Measurements from ENCODE around the gene NIPAL1.
"Not testable (repeated sequence)": the region's sequence is repeated elsewhere in the genome, so short reads cannot be mapped to it uniquely, and the experiment has no call there.

NIPAL1 gene

DNA sequence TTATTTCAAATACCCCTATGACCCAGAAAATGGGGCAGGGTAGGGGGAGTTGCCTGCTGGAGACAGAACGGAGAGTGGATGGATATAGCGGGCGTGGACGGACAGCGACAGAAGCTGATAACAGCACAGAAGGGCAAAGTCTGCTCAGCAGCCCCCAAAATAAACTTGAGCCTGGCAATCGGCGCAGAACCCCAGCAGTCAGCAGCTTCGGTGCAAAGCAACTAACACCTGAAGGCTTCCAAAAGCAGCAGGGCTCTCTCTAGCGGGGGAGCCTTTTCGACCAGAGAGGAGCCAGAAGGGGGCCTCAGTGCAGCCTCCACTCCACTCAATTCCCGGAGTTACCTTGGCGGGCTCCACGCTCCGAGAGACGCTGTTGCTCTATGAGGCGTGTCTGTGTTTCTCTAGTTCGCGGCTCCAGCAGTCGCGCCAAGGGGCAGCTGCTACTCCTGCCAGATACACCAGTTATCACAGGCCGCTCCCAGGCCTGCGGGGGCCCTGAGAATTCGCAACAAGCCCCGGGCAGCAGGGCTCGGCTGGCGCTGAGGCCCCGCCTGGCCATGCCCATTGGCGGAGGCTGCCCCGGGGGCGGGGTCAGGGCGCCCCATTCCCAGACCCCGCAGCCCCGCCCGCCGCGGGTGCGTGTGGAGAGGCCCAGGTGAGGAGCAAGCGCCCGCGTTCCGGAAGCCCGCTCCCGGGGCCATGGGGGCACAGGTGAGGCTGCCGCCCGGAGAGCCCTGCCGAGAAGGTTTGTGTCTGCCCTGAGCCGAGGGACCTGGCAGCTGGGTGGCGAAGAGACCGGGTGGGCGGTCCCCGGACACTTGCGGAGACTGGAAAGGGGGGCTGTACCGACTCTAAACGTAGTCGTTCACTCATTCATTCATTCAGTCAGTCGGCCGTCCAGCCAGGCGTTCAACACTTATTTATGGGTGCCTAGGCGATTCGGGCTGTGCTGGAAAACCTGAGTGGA is at the start of gene NIPAL1, which contains the start of gene CNGA1:
NIPAL1 (plus strand) TSS at position 632 of the 967 bp plus-strand sequence; CDS start at position 700, 68 bp downstream.
CNGA1 (minus strand) TSS at position 541 of the 967 bp plus-strand sequence. CDS start 63,992 bp downstream, outside the sequence.
- peak; percentile 24 to 46 for DNase-seq (ENCODE audit: low read depth in 2 of 2, low spot score in 1 of 2)

DNA sequence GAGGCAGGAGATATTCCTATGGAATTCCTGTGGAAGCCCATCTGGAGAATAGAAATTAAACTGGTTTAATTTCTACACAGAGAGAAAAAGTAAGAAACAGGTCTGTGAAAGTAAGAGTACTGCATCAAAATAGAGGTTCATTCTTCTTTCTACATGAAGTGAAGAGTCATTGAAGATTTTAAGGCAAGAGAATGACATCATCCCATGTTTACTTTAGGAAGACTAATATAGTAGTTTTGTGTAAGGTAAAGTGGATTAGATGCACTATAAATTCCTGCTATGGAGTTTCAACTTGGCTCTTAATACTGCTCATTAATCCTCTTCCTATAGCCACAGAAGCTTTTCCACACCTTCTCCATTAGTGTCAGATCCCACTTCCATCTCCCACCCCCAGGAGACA is 47.7 kb upstream of the NIPAL1 start:
- no peak for DNase-seq (ENCODE audit: low read depth in 2 of 2, low spot score in 1 of 2)

DNA sequence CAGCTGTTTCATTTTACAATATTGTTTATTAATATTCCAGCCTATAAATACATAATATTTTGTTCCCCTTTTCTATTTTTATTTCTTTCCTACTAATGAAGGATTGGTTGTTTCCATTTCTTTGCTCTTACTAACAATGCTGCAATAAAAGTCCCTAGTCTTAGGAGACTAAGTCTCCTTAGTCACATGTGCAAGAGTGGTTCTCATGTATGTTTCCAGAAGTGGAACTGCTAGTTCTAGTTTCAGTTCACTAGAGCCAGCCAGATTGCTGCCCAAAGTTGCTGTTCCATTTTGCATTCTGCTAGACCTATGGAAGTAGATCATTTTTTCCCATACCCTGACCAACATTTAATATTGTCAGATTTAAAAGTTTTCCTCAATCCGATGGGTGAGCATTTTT is 44.4 kb upstream of the NIPAL1 start:
- no peak for DNase-seq (ENCODE audit: low read depth in 2 of 2, low spot score in 1 of 2)

DNA sequence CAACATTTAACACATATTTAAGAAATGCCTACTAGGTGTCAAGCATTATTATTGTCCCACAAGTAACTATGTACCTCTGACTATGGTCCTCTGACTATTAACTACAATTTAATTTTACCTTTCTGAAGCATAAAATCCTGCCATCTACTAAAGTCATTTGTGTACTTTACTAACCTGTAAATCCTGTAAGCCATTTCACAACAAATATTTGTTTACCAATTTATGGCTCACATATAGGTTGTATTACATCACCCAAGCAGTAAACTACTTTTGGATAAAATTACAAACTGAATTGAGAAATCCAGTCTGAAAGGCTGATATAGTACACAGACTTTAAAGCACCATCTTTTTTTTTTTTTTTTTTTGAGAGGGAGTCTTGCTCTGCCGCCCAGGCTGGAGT is 43.9 kb upstream of the NIPAL1 start:
- no peak for DNase-seq (ENCODE audit: low read depth in 2 of 2, low spot score in 1 of 2)

DNA sequence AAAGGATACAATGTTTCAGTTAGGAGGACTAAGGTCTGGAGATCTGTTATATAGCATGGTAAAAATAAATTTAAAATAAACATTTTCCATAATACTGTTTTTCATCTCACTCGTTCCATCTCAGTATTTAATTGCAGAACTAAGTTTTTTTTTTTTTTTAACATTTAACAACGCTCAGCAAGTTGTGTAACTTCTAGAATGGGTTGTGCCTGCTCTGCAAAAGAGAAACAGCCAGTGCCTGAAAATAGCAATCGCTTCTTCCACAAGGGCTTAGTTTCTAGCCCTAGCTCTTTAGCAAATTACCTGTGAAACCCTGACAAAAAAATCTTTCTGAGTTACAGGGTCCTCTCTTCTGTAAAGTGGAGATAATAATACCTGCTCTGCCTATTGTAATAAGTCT is 42.0 kb upstream of the NIPAL1 start:
- DNase-seq (ENCODE audit: low read depth in 2 of 2, low spot score in 1 of 2), result no peak

DNA sequence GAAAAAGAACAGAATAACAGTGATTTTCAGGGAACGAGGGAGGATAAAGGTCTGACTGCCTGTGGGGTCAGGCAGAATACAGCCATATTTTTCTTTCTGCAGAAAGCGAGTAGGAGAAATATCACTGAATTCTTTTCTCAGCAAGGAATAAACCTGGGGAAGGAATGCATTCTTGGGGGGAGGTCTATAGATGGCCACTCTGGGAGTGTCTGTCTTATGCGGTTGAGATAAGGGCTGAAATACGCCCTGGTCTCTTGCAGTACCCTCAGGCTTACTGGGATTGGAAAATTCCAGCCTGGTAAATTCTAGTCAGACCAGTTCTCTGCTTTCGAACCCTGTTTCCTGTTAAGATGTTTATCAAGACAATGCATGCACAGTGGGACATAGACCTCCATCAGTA is 26.4 kb upstream of the NIPAL1 start:
- no peak for DNase-seq (ENCODE audit: low read depth in 2 of 2, low spot score in 1 of 2)

DNA sequence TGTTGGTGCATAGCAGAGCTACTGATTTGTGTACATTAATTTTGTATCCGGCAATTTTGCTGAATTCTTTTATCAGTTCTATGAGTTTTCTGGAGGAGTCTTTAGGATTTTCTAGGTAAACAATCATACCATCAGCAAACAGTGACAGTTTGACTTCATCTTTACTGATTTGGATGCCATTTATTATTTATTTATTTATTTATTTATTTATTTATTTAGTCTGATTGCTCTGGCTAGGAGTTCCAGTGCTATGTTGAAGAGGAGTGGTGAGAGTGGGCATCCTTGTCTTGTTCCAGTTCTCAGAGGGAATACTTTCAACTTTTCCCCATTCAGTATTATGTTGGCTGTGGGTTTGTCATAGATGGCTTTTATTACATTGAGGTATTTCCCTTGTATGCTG is 24.1 kb upstream of the NIPAL1 start:
- not testable (repeated sequence) for DNase-seq (ENCODE audit: low read depth in 2 of 2, low spot score in 1 of 2)

DNA sequence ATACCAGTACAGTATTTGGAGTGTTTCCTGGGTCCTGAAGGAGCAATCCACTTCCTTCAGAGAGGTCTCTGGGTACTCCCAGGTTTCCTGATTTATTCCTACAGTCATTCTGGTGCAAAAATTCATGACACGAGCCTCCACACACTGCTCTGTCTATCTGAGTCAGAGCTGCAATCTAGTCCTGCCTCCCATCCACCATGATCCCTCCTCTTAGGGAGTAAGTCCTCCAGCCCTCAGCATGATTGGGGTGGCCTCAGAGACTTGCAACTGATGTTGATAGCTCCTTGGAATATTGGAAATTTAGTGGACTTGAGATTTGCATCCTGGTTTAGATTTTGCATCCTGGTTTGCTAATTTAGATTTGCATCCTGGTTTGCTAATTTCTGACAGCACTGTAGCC is 20.6 kb upstream of the NIPAL1 start:
- no peak for DNase-seq (ENCODE audit: low read depth in 2 of 2, low spot score in 1 of 2)

DNA sequence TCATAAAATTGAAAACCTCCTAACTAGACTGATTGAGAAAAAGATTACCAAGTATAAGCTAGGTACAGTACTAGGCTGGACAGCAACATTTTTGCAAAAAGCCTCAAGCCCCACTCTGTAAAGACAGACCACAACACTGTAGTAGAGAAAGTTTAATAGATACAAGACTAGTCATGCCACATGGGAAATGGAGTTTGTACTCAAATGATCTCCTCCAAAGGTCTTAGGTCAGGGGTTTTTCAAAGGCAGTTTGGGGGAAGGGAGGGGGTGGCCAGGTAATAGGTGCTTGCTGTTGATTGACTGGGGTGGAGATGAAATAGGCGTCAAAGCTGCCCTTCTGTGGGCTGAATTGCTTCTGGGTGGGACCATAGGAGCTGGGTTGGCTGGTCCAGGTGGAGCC is 14.3 kb upstream of the NIPAL1 start:
- no peak for DNase-seq (ENCODE audit: low read depth in 2 of 2, low spot score in 1 of 2)

DNA sequence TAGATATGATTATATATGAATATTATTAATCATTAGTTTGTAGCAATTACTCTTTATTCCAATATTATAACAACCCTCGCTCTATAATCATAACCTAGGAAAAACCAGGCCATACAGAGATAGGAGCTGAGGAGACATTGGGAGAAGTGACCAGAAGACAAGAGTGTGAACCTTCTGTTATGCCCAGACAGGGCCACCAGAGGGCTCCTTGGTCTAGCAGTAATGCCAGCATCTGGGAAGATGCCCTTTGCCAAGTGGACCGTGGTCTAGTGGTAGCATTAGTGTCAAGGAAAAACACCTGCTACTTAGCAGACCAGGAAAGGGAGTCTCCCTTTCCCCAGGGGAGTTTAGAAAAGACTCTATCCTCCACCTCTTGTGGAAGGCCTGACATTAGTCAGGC is 13.0 kb upstream of the NIPAL1 start:
- DNase-seq (ENCODE audit: low read depth in 2 of 2, low spot score in 1 of 2), result not testable (repeated sequence)

DNA sequence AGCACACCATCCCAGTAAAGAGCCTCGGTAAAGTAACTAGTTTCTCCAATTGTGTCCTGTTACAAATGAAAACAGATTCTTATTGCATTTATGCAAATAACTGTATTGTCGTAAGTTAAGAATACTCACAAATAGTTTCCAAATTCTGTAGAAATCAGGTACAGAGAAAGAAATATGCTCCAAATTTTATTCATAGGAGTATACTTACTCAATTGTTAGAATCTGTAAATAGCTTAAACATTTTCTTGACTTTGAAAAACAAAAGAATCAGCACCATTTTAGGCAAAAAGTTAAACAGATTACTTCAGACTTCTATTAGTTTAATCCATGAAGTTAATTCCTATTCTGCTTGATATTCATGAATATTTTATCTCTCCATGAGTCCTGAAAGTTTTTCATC is 10.8 kb upstream of the NIPAL1 start:
- no peak for DNase-seq (ENCODE audit: low read depth in 2 of 2, low spot score in 1 of 2)

DNA sequence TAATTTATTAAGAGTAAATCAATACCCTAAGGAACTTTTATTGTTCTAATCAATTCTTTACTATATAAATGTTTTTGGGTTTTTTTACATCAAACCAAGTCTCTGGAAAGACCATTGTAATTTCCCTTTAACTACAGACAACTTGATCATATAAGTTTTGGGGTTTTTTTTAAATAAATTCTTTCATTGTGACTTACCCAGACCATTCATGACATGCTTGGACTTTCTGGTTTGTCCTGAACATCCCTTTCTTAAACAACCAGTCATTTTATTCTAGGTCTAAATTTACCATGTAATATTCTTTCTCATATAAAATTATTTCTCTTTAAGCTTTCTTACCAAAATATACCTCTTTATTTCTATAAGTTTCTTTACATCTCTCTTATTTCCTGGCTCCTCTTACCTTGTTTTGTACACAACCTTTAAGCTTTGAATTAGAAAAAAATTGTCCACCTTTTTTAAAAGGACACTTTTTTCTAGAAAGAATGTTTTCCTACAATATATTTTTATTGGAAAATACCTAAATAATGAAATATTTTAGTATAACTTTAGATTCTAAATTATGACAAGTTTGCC is 8.5 kb upstream of the NIPAL1 start:
- DNase-seq (ENCODE audit: low read depth in 2 of 2, low spot score in 1 of 2), result no peak

DNA sequence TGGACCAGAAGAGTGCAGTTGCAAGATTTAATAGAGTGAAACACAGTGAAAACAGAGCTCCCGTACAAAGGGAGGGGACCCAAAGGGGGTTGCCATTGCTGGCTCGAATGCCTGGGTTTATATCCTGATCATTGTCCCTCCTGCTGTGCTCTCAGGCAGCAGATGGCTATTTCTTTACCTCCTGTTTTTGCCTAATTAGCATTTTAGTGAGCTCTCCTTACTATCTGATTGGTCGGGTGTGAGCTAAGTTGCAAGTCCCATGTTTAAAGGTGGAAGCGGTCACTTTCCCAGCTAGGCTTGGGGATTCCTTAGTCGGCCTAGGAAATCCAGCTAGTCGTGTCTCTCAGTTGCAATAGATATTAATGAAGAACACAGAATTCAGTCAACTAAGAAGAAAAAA is 5.7 kb upstream of the NIPAL1 start:
- DNase-seq (ENCODE audit: low read depth in 2 of 2, low spot score in 1 of 2), result not testable (repeated sequence)

DNA sequence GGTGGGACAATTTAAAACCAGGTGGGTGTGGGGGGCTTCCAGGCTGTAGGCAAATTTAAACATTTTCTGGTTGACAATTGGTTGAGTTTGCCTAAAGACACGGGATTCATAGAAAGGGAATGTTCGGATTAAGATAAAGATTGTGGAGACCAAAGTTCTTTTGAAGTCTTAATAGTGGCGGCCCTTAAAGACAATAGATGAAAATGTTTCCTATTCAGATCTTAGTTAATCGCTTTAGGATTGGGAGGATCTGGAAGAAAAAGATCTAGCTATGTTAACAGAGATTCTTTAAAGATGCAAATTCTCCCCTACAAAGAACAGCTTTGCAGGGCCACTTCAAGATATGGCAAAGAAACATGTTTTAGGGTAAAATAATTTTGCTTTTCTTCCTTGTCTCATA is 4.8 kb upstream of the NIPAL1 start:
- DNase-seq (ENCODE audit: low read depth in 2 of 2, low spot score in 1 of 2), result no peak

DNA sequence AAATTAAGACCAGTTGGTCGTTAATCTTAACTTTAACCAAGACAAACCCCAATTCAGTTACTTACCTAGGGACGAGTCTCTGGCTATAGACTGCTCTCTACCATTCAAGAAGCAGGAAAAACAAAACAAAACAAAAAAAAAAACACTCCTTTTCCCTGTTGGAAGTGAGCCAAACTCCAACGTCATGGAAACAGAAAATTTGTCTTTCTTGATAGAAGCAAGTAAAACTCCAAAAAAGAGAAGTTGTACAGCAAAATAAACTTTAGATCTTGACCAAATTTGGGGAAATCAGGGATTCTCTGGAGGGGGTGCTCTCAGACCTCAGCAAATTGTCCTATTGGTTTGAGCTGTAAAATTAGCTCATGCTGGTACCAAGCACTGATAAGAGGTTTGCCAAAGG is 3.7 kb upstream of the NIPAL1 start:
- DNase-seq (ENCODE audit: low read depth in 2 of 2, low spot score in 1 of 2), result no peak

DNA sequence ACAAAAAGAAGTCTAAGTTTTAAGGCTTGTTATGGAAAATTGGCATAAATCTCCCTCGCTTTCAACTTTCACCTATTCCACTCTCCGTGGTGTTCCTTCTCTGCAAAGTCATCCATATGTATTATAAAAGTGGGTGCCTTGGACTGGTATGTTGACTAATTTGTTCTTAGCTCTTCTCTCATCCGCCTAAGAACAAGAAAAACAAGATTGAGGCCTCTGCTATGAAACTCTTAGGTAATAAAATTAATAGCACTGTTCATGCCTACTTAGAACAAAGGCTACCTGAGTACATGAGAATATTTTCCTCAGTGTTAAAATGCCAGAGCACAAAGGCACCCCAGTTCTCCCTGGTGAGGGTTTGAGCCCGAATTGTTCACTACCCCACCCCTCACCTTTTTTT is 1.4 kb upstream of the NIPAL1 start:
- DNase-seq (ENCODE audit: low read depth in 2 of 2, low spot score in 1 of 2), result no peak

DNA sequence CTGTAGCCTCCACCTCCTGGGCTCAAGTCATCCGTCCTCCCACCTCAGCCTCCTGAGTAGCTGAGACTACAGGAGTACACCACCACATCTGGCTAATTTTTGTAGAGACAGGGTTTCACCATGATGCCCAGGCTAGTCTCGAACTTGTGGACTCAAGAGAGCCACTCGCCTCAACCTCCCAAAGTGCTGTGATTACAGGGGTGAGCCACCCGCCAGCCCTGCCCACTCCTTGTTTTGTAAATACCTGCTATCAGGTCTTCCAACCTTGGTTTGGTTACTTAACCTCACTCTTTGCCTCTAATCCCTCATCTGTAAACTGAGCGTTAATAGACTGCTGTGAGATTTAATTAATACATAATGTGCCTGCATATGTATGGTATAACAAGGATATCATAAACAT is 894 bp upstream of the NIPAL1 start:
- no peak for DNase-seq (ENCODE audit: low read depth in 2 of 2, low spot score in 1 of 2)

DNA sequence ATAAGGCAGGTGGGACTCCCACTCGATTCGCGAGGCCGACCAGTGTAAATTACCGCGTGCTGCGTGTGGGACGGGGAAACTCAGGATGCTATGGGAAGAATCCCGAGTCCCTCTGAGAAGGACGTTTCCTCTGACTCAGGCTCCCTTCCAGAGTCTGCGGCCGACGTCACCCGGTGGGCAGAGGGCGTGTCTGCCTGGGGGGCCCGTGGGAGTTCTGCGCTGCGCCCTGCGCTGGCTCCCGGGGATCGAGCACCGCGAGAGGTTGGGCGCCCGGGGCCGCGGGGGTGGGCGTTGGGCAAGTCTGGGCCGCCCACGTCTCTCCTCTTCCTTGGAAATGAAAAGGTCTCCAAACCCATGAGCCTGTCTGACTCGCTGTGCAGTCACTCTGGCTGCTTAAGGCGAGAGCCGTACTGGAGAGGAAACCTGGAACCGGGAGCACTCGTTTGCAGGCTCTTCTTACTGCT is 568 bp downstream of the NIPAL1 start:
- peak in 1 of 2 donors; percentile 36 for DNase-seq (ENCODE audit: low read depth in 2 of 2, low spot score in 1 of 2)

DNA sequence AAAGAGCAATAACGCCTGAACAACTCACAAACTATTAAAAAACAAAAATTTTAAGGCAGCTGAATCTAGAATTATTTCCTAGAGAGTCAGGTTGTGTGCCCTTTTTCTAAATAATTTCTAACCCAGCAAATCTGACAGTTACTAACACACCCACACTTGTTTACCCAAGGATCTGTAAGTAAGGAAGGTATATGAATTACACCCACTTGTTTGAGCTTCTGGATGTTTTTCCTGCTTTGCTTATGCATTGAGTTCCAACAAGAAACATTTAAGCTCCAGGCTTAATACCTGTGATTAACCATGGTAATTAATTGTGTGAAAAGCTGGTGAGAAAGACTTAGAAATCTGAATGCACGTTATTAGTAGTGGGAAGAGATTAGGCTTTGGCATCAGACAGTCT is 1.5 kb downstream of the NIPAL1 start:
- no peak for DNase-seq (ENCODE audit: low read depth in 2 of 2, low spot score in 1 of 2)

DNA sequence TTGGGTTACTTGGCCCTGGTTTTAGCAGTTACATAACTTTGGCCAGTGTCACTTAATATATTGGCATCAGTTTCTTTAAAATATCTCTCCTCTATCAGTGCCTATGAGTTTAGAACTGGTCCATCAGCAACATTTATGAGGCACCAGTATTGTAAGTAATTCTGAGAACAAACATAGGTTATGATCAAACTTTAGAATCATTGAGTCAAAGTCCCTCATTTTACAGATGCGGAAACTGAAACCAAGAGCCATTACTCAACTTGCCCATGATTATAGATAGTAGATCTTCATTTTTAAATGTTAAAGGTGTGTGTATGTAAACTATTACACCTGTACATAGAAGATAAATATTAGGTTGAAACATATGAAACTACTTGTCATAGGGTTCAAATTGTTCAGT is 4.5 kb downstream of the NIPAL1 start:
- no peak for DNase-seq (ENCODE audit: low read depth in 2 of 2, low spot score in 1 of 2)

DNA sequence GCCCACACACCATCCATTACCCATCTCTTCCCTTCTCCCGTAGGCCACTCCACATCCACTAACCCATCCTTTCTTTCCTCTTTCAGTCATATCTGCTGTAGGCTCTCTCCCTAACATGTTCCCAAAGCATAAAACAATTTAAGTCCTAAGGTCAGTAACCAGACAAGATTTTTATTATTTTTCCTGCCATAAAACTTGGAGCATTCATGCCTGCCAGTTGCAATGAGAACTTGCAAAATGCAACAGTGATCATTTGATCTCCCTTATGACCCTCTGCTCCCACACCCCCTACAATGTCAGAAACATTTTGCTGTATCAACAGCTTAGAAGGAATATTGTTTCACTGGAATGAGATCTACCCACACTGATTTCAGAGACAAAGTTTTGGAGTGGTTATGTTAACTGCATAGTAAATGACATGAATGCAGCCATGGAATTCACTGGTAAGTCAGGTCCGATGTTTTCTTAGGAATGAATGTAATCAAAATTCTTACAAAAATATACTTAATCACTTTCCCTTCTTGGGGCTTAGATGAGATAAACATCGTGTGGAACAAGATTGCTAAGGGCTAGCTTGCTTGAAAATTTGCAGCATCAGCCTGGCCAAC is 5.7 kb downstream of the NIPAL1 start:
- no peak for DNase-seq (ENCODE audit: low read depth in 2 of 2, low spot score in 1 of 2)

DNA sequence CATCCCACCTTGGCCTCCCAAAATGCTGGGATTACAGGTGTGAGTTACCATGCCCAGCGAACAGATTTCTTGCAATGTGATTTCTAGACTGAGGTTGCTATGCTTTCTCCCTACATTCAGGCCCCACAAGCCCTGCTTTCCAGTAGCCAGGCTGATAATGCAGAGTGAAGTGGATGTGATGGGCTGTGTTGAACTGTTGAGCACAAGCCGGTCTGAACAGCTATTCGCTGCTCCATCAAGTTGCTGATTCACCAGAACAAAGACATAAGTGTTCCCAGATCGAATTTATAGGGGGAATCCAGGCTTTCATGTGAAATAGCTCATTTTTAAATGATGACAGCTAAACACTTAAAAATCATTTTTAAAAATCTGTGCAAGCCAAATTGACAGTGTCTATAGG is 8.0 kb downstream of the NIPAL1 start:
- no peak for DNase-seq (ENCODE audit: low read depth in 2 of 2, low spot score in 1 of 2)
